Measurements from ENCODE around the gene TMEM41B.
"Not testable (repeated sequence)": the region's sequence is repeated elsewhere in the genome, so short reads cannot be mapped to it uniquely, and the experiment has no call there.

The TMEM41B gene, protein sequence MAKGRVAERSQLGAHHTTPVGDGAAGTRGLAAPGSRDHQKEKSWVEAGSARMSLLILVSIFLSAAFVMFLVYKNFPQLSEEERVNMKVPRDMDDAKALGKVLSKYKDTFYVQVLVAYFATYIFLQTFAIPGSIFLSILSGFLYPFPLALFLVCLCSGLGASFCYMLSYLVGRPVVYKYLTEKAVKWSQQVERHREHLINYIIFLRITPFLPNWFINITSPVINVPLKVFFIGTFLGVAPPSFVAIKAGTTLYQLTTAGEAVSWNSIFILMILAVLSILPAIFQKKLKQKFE

GRCh38 chr11:9314291-9315077, at the start of gene TMEM41B:
TSS of gene TMEM41B (minus strand) at chr11:9314593. CDS start at chr11:9314441, 152 bp downstream.
- TF ChIP-seq CTCF (IDR thresholded peaks at IDR 0.05; ENCODE audit: borderline replicate concordance, insufficient read depth, low read depth, low read length): no peak
- H3K4me3 ChIP-seq (ENCODE audit: low read depth, low read length): peak within 1 kb of the TSS; percentile 93

GRCh38 chr11:9362393-9362863, 48.0 kb upstream of the TMEM41B start:
- H3K4me3 ChIP-seq (ENCODE audit: low read depth, low read length): no peak overlapping the region
- TF ChIP-seq CTCF (IDR thresholded peaks at IDR 0.05; ENCODE audit: borderline replicate concordance, insufficient read depth, low read depth, low read length): no peak

DNA sequence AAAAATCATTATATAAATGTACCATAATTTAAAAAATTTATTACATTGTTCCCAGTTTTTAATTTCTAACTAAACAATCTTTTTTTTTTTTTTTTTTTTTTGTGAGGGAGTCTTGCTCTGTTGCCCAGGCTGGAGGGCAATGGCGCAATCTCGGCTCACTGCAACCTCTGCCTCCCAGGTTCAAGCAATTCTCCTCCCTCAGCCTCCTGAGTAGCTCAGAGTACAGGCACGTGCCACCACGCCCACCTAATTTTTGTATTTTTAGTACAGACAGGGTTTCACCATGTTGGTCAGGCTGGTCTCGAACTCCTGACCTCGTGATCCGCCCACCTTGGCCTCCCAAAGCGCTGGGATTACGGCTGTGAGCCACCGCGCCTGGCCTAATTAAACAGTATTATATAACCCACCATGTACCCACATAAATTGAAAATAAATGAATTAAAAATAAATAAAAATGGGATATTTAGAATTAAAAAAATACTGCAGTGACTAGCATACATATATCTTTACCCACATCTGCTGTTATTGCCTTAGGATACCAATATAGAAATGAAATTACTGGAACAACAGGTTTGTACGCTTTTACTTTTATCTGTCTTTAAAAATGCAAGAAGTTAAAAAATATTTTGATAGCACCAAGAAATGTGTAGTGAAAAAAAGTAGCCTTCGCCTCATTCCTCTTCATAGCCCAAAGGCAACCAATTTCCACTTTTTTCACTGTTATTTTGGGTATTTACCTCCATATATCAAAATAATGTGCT, 46.6 kb upstream of the TMEM41B start:
- H3K4me3 ChIP-seq (ENCODE audit: low read depth, low read length): not testable (repeated sequence)

- no peak overlapping the region for H3K4me3 ChIP-seq (ENCODE audit: low read depth, low read length)
- TF ChIP-seq CTCF (IDR thresholded peaks at IDR 0.05; ENCODE audit: borderline replicate concordance, insufficient read depth, low read depth, low read length): no peak
Observed at GRCh38 chr11:9357041-9357440, 42.6 kb upstream of the TMEM41B start.

DNA sequence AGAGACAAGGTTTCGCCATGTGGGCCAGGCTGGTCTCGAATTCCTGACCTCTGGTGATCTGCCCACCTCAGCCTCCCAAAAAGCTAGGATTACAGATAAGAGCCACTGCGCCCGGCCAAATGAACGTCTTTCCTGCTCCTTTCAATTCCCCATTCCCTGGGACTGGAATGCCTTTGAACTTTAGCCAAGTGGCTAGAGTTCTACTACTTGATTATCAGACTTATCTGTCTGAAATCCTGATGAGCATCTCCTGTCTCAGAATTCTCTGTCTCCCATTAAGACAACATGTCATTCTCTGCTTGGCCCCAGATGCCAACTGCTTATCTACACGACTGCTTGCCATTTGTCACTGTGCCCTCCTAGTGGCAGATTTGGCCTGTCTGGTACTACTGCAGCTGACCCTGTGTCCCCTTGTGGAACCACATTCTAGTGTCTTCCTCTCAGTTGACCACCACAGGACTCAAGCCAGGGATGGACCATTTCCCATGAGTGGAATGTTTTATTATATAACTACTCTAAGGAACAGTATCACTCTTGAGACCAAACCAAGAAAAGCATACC, 37.0 kb upstream of the TMEM41B start:
- no peak for TF ChIP-seq CTCF (IDR thresholded peaks at IDR 0.05; ENCODE audit: borderline replicate concordance, insufficient read depth, low read depth, low read length)
- H3K4me3 ChIP-seq (ENCODE audit: low read depth, low read length): no peak overlapping the region

DNA sequence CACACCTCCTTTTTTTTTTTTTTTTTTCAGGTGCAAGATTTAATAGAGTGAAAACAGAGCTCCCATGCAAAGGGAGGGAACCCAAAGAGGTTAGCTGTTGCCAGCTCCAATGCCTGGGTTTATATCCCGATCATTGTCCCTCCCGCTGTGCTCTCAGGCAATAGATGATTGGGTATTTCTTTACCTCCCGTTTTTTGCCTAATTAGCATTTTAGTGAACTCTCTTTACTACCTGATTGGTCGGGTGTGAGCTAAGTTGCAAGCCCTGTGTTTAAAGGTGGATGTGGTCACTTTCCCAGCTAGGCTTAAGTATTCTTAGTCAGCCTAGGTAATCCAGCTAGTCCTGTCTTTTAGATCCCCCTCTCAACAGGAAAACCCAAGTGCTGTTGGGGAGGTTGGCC, 33.4 kb upstream of the TMEM41B start:
- not testable (repeated sequence) for H3K4me3 ChIP-seq (ENCODE audit: low read depth, low read length)

GRCh38 chr11:9347100-9347499, 32.7 kb upstream of the TMEM41B start:
- no peak for TF ChIP-seq CTCF (IDR thresholded peaks at IDR 0.05; ENCODE audit: borderline replicate concordance, insufficient read depth, low read depth, low read length)
- no peak overlapping the region for H3K4me3 ChIP-seq (ENCODE audit: low read depth, low read length)

Measured in GM12875 (cell line).